ENCODE measurements around the gene SCYL1. TPM values are rescaled to one million over a fixed set of nuclear protein-coding genes. Genes with fewer than 3 reads are reported as not detected.
"Not testable (repeated sequence)": the region's sequence is repeated elsewhere in the genome, so short reads cannot be mapped to it uniquely, and the experiment has no call there.

The SCYL1 gene
- total RNA-seq, 4 donors from 2014 or later: 40.6 to 63.3 (median 52.6) TPM

DNA sequence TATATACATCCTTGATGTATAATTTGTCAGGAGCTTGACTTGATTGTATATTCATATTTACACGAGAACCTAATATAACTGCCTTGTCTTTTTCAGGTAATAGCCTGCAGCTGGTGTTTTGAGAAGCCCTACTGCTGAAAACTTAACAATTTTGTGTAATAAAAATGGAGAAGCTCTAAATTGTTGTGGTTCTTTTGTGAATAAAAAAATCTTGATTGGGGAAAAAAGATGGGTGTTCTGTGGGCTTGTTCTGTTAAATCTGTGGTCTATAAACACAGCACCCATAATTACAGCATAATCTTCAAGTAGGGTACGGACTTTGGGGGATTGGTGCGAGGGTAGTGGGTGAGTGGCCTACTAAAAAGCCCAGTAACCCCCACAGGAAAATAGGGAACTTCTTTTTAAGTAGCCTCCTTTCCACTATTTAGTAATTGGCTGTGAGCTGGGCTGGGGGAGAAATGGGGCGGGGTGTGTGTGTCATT lies 18.6 kb upstream of the SCYL1 start:
- peak overlapping the region; percentile 90 to 100 (median 97) for H3K27ac ChIP-seq
- H3K9me3 ChIP-seq: no peaks in the 10 kb centered on the region
- peaks cover 16 to 56% (median 33%) of the 10 kb centered on the region in 3 donors for H3K36me3 ChIP-seq
- H3K4me1 ChIP-seq: peaks cover 0 to 78% (median 36%) of the 10 kb centered on the region in 3 donors
- peak overlapping the region; percentile 47 to 96 (median 76) for H3K4me3 ChIP-seq
- TF ChIP-seq POLR2A (IDR thresholded peaks at IDR 0.05): no peak
- TF ChIP-seq, protein P1, sequence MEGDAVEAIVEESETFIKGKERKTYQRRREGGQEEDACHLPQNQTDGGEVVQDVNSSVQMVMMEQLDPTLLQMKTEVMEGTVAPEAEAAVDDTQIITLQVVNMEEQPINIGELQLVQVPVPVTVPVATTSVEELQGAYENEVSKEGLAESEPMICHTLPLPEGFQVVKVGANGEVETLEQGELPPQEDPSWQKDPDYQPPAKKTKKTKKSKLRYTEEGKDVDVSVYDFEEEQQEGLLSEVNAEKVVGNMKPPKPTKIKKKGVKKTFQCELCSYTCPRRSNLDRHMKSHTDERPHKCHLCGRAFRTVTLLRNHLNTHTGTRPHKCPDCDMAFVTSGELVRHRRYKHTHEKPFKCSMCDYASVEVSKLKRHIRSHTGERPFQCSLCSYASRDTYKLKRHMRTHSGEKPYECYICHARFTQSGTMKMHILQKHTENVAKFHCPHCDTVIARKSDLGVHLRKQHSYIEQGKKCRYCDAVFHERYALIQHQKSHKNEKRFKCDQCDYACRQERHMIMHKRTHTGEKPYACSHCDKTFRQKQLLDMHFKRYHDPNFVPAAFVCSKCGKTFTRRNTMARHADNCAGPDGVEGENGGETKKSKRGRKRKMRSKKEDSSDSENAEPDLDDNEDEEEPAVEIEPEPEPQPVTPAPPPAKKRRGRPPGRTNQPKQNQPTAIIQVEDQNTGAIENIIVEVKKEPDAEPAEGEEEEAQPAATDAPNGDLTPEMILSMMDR (IDR thresholded peaks at IDR 0.05): peak in 1 of 6 experiments; percentile 10
- intact Hi-C loops (cut with DNase I): no loop called here
- no peaks in the 10 kb centered on the region for H3K27me3 ChIP-seq
- no peak for DNase-seq
- 16 to 26% methylated on average over 4 of the region's 4 CpGs for WGBS, 2 donors

DNA sequence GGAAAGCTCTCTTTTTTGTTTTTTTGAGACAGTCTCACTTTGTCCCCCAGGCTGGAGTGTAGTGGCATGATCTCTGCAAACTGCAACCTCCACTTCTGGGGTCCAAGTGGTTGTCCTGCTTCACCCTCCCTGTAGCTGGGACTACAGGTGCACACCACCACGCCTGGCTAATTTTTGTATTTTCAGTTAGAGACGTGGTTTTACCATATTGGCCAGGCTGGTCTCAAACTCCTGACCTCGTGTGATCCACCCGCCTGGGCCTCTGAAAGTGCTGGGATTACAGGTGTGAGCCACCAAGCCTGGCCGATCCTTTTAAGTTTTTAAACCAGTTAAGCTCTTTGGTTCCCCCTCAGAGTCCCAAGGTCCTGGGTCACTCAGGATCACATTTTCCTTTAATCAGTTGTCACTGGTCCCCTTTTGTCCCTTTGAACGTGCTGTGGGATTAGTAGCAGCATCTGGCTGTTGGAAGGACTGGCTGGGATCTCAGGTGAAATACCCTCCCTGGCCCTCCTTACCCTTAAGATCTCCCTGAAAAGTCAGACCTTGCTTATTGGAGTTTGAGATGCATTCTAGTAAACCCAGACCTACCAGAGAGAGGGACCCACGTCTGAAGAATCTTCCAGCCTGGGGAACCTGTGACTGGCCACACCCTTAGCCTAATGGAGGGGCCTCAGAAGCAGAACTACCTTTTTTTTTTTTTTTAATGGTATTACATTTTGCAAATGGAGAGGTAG lies 17.9 kb upstream of the SCYL1 start:
- peaks cover 16 to 50% (median 30%) of the 10 kb centered on the region in 3 donors for H3K36me3 ChIP-seq
- intact Hi-C loops (cut with DNase I): no loop called here
- H3K4me3 ChIP-seq: peak overlapping the region in 3 of 4 donors; percentile 71 to 96 (median 81)
- H3K27me3 ChIP-seq: no peaks in the 10 kb centered on the region
- no peak for DNase-seq
- H3K4me1 ChIP-seq: peaks cover 0 to 78% (median 36%) of the 10 kb centered on the region in 3 donors
- H3K27ac ChIP-seq: peak overlapping the region; percentile 90 to 100 (median 97)
- H3K9me3 ChIP-seq: no peaks in the 10 kb centered on the region
- 8 to 14% methylated on average over 6 to 7 of the region's 7 CpGs for WGBS, 2 donors
- TF ChIP-seq, protein P1 (IDR thresholded peaks at IDR 0.05): no peak
- TF ChIP-seq POLR2A (IDR thresholded peaks at IDR 0.05): peak in 3 of 4 donors; percentile 11 to 55 (median 51)

DNA sequence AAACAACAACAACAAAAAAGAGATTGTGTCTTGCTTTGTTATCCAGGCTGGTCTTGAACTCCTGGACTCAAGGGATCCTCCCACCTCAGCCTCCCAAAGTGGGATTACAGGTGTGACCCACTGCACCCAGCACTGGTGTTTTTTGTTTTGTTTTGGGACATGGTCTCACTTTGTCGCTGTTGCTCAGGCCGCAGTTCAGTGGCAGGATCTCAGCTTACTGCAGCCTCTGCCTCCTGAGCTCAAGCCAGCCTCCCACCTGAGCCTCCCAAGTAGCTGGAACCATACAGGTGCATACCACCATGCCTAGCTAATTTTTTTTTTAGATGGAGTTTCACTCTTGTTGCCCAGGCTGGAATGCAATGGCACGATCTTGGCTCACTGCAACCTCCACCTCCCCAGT lies 12.6 kb upstream of the SCYL1 start:
- DNase-seq: not testable (repeated sequence)
- 80 to 93% methylated on average over 2 to 3 of the region's 3 CpGs for WGBS, 2 donors

DNA sequence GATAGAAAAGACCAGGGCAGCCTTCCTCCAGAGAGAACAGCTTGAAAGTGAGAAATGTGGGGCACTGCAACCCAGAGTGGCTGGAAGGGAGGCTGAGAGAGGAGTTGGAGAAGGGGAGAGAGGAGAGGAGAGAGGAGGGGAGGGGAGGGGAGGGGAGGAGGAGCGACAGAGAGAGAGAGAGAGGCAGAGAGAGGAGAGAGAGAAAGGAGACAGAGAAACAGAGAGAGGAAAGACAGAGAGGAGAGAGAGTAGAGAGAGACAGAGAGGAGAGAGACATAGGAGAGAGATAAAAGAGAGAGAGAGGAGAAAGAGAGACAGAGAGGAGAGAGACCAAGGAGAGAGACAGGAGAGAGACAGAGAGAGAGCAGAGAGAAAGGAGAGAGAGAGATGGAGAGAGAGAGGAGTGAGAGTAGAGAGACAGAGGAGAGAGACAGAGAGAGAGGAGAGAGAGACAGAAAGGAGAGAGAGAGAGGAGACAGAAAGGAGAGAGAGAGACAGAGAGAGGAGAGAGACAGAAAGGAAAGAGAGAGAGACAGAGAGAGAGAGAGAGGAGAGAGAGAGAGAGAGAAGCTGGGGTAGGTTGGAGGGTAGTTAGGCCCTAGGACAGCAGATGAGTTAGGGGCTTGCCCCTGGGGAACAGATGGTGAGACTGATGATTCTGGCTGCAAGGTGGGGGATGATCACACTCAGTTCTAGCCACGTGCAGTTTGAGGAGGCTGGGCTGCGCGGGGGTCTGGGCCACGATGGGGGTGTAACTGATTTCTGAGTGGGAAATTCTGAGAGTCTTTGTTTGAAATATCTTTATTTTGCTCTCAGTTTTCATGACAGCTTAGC lies 8.5 kb upstream of the SCYL1 start:
- H3K9me3 ChIP-seq: no peaks in the 10 kb centered on the region
- no peak overlapping the region for H3K4me3 ChIP-seq
- no peaks in the 10 kb centered on the region for H3K4me1 ChIP-seq
- no peak overlapping the region for H3K27ac ChIP-seq
- 77 to 84% methylated on average over 4 to 5 of the region's 5 CpGs for WGBS, 2 donors
- no peak for TF ChIP-seq POLR2A (IDR thresholded peaks at IDR 0.05)
- TF ChIP-seq, protein P1 (IDR thresholded peaks at IDR 0.05): no peak
- H3K27me3 ChIP-seq: no peaks in the 10 kb centered on the region
- intact Hi-C loops (cut with DNase I): no loop called here
- no peaks in the 10 kb centered on the region for H3K36me3 ChIP-seq
- no peak for DNase-seq

More for the DNA sequence above, 12.6 kb upstream of the SCYL1 start:
- H3K9me3 ChIP-seq, H3K27me3 ChIP-seq, H3K4me3 ChIP-seq, H3K27ac ChIP-seq, H3K36me3 ChIP-seq: not testable (repeated sequence)
- peaks cover 0 to 33% (median 14%) of the 10 kb centered on the region in 3 donors for H3K4me1 ChIP-seq
- intact Hi-C loops (cut with DNase I): loop anchor here (5.0 kb wide), 1 partner anchor 145 kb away; no protein-coding TSS in a partner anchor

DNA sequence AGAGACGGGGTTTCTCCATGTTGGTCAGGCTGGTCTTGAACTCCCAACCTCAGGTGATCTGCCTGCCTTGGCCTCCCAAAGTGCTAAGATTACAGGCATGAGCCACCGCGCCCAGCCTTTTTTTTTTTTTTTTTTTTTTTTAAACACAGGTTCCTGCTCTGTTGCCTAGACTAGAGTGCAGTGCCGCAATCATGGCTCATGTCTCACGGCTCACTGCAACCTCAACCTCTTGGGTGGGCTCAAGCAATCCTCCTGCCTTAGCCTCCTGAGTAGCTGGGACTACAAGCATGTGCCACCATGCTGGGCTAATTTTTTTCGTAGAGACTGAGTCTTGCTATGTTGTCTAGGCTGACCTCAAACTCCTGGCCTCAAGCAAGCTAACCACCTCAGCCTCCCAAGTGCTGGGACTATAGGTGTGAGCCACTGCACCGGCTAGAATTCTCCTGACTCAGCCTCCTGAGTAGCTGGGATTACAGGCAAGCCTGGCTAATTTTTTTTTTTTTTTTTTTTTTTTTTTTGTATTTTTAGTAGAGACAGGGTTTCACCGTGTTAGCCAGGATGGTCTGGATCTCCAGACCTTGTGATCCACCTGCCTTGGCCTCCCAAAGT lies 5.8 kb upstream of the SCYL1 start:
- H3K27ac ChIP-seq; H3K4me3 ChIP-seq; H3K36me3 ChIP-seq; DNase-seq; H3K27me3 ChIP-seq; intact Hi-C loops (cut with DNase I); H3K9me3 ChIP-seq: not testable (repeated sequence)
- WGBS, 2 donors: 90 to 93% methylated on average over 8 of the region's 8 CpGs
- peaks cover 2 to 12% (median 5%) of the 10 kb centered on the region in 3 donors for H3K4me1 ChIP-seq

DNA sequence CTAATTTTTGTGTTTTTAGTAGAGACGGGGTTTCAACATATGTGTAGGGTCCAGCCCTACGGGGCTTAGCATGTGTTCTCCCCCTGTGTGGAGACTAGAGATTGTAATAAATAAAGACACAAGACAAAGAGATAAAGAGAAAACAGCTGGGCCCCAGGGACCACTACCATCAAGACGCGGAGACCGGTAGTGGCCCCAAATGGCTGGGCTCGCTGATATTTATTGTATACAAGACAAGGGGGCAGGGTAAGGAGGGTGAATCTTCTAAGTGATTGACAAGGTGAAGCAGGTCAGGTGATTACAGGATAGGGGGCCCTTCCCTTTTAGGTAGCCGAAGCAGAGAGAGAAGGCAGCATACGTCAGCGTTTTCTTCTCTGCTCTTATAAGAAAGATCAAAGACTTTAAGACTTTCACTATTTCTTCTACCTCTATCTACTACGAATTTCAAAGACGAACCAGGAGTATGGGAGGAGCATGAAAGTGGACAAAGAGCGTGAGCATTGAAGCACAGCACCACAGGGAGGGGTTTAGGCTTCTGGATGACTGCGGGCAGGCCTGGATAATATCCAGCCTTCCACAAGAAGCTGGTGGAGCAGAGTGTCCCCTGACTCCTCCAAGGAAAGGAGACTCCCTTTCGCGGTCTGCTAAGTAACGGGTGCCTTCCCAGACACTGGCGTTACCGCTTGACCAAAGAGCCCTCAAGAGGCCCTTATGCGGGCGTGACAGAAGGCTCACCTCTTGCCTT lies 2.9 kb upstream of the SCYL1 start:
- 80 to 82% methylated on average over 16 to 19 of the region's 20 CpGs for WGBS, 2 donors
- DNase-seq; H3K27me3 ChIP-seq; H3K36me3 ChIP-seq; intact Hi-C loops (cut with DNase I); H3K4me3 ChIP-seq; H3K9me3 ChIP-seq; H3K27ac ChIP-seq: not testable (repeated sequence)
- H3K4me1 ChIP-seq: peaks cover 20 to 35% (median 22%) of the 10 kb centered on the region in 3 donors

DNA sequence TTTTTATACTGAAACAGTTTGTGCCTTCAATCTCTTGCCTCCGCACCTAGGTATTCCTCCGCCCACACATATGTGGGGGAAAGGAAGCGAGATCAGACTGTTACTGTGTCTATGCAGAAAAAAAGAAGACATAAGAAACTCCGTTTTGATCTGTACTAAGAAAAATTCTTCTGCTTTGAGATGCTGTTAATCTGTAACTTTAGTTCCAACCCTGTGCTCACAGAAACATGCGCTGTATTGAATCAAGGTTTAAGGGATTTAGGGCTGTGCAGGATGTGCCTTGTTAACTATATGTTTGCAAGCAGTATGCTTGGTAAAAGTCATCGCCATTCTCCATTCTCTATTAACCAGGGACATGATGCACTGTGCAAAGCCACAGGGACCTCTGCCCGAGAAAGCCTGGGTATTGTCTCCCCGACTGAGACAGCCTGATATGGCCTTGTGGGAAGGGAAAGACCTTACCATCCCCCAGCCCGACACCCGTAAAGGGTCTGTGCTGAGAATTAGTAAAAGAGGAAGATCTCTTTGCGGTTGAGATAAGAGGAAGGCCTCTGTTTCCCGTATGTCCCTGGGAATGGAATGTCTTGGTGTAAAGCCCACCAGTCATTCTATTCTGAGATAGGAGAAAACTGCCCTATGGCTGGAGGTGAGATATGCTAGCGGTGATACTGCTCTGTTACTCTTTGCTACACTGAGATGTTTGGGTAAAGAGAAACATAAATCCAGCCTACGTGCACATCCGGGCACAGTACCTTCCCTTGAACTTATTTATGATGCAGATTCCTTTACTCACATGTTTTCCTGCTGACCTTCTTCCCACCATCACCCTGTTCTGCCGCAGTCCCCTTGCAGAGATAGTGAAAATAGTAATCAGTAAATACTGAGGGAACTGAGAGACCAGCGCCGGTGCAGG lies 1.9 kb upstream of the SCYL1 start:
- peaks cover 20 to 38% (median 22%) of the 10 kb centered on the region in 3 donors for H3K4me1 ChIP-seq
- H3K27me3 ChIP-seq; DNase-seq; H3K9me3 ChIP-seq; intact Hi-C loops (cut with DNase I): not testable (repeated sequence)
- peak overlapping the region in 1 of 4 donors; percentile 21 for H3K4me3 ChIP-seq
- 72 to 78% methylated on average over 18 of the region's 18 CpGs for WGBS, 2 donors
- peaks cover 0 to 20% (median 0%) of the 10 kb centered on the region in 3 donors for H3K36me3 ChIP-seq
- peak overlapping the region in 3 of 4 donors; percentile 81 to 96 (median 84) for H3K27ac ChIP-seq

DNA sequence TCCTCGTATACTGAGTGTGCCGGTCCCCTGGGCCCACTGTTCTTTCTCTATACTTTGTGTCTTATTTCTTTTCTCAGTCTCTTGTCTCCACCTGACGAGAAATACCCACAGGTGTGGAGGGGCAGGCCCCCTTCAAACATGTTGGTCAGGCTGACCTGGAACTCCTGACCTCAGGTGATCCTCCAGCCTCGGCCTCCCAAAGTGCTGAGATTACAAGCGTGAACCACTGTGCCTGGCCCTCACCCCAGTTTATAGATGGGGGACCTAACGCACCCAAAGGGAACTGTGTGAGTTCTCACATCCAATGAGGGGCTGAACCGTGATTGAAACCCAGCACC lies 1.3 kb upstream of the SCYL1 start:
- Histone ChIP-seq H3K36me3 (peaks cover 0 to 26% (median 0%) of the 10 kb centered on the region in 3 donors), H3K27ac (peak overlapping the region in 3 of 4 donors; percentile 81 to 96 (median 84)), H3K4me1 (peaks cover 20 to 38% (median 22%) of the 10 kb centered on the region in 3 donors), H3K4me3 (peak overlapping the region in 1 of 4 donors; percentile 21)
- H3K27me3 ChIP-seq; DNase-seq; H3K9me3 ChIP-seq; intact Hi-C loops (cut with DNase I): not testable (repeated sequence)
- WGBS, 2 donors: 77 to 83% methylated on average over 4 to 6 of the region's 7 CpGs
